HG03108 (cell line): ENCODE data around the gene SLAMF9.

Experiments
- ATAC-seq: cut with Tn5 transposase; IDR thresholded peaks from one replicate; pipeline ENCODE4 v1.9.1; 2021; ENCODE audit warnings: moderate library complexity; ENCODE audit not compliant: unreplicated experiment

SLAMF9 gene

GRCh38 chr1:159934136-159935039, 19.6 kb downstream of the SLAMF9 start:
- ATAC-seq: no peak

GRCh38 chr1:159933347-159933746, 20.7 kb downstream of the SLAMF9 start:
- no peak for ATAC-seq

- ATAC-seq: no peak
Measured at GRCh38 chr1:159932296-159933285, 21.4 kb downstream of the SLAMF9 start.

GRCh38 chr1:159931795-159932173, 22.3 kb downstream of the SLAMF9 start:
- no peak for ATAC-seq

- no peak for ATAC-seq
Measured at GRCh38 chr1:159931101-159931794, 22.8 kb downstream of the SLAMF9 start.

GRCh38 chr1:159930634-159931033, 23.4 kb downstream of the SLAMF9 start:
- ATAC-seq: no peak

- ATAC-seq: no peak
Measured at GRCh38 chr1:159930216-159930615, 23.8 kb downstream of the SLAMF9 start.

- no peak for ATAC-seq
Measured at GRCh38 chr1:159929155-159930051, 24.6 kb downstream of the SLAMF9 start.

- ATAC-seq: no peak
Measured at GRCh38 chr1:159928491-159929050, 25.5 kb downstream of the SLAMF9 start.

GRCh38 chr1:159927849-159928431, 26.1 kb downstream of the SLAMF9 start:
- no peak for ATAC-seq

- no peak for ATAC-seq
Measured at GRCh38 chr1:159927211-159927848, 26.7 kb downstream of the SLAMF9 start.

- ATAC-seq: peak; percentile 1
Measured at GRCh38 chr1:159925719-159926078, 28.3 kb downstream of the SLAMF9 start.

- ATAC-seq: peak; percentile 48
Measured at GRCh38 chr1:159924791-159925718, 29.0 kb downstream of the SLAMF9 start, which contains the start of gene TAGLN2. TAGLN2 (minus strand) TSS chr1:159925507; CDS start chr1:159920509, 4,998 bp downstream.

- no peak for ATAC-seq
Measured at GRCh38 chr1:159924025-159924790, 29.8 kb downstream of the SLAMF9 start.

- ATAC-seq: peak; percentile 29
Measured at GRCh38 chr1:159923203-159924024, 30.6 kb downstream of the SLAMF9 start.
